Measurements from ENCODE around the gene ENAM. TPM values are rescaled to one million over a fixed set of nuclear protein-coding genes. Genes with fewer than 3 reads are reported as not detected.

The ENAM gene
- total and polyA plus RNA-seq, 2 of the 13 experiments (the other 11 are each of a cell fraction or from before 2014, with no cell fraction given) = not detected

DNA sequence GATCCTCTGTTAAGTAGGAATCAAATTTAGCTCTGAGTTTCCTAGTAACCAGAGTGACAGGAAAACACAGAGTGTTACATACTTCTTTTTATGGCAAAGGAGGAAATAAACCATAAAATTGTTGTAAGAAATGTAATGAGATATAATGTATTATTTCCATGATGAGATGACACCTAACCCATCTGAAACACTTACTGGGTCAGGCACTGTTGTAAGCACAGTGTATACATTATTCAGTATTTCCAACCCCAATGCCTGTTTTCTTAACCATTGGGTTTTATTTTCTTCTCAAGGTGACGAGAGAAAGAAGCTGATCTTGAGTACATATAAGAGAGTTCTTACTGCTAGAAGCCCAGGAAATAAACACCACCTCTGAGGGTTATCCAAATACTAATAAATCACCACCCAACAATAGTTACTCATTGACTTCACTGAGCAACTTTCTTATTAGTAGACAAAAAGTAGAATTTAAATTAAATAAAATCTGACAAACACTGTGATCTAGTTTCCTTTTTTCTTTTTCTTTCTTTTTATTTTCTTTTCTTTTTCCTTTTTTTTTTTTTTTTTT, 4.2 kb upstream of the ENAM start:
- TF ChIP-seq, protein P1, sequence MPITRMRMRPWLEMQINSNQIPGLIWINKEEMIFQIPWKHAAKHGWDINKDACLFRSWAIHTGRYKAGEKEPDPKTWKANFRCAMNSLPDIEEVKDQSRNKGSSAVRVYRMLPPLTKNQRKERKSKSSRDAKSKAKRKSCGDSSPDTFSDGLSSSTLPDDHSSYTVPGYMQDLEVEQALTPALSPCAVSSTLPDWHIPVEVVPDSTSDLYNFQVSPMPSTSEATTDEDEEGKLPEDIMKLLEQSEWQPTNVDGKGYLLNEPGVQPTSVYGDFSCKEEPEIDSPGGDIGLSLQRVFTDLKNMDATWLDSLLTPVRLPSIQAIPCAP (CRISPR knock-in tag; IDR thresholded peaks at IDR 0.05; ENCODE audit: low read depth) = no peak
- TF ChIP-seq, protein P2, sequence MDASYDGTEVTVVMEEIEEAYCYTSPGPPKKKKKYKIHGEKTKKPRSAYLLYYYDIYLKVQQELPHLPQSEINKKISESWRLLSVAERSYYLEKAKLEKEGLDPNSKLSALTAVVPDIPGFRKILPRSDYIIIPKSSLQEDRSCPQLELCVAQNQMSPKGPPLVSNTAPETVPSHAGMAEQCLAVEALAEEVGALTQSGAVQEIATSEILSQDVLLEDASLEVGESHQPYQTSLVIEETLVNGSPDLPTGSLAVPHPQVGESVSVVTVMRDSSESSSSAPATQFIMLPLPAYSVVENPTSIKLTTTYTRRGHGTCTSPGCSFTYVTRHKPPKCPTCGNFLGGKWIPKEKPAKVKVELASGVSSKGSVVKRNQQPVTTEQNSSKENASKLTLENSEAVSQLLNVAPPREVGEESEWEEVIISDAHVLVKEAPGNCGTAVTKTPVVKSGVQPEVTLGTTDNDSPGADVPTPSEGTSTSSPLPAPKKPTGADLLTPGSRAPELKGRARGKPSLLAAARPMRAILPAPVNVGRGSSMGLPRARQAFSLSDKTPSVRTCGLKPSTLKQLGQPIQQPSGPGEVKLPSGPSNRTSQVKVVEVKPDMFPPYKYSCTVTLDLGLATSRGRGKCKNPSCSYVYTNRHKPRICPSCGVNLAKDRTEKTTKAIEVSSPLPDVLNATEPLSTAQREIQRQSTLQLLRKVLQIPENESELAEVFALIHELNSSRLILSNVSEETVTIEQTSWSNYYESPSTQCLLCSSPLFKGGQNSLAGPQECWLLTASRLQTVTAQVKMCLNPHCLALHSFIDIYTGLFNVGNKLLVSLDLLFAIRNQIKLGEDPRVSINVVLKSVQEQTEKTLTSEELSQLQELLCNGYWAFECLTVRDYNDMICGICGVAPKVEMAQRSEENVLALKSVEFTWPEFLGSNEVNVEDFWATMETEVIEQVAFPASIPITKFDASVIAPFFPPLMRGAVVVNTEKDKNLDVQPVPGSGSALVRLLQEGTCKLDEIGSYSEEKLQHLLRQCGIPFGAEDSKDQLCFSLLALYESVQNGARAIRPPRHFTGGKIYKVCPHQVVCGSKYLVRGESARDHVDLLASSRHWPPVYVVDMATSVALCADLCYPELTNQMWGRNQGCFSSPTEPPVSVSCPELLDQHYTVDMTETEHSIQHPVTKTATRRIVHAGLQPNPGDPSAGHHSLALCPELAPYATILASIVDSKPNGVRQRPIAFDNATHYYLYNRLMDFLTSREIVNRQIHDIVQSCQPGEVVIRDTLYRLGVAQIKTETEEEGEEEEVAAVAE (CRISPR knock-in tag; IDR thresholded peaks at IDR 0.05; ENCODE audit: borderline replicate concordance) = no peak
- TF ChIP-seq, protein P3, sequence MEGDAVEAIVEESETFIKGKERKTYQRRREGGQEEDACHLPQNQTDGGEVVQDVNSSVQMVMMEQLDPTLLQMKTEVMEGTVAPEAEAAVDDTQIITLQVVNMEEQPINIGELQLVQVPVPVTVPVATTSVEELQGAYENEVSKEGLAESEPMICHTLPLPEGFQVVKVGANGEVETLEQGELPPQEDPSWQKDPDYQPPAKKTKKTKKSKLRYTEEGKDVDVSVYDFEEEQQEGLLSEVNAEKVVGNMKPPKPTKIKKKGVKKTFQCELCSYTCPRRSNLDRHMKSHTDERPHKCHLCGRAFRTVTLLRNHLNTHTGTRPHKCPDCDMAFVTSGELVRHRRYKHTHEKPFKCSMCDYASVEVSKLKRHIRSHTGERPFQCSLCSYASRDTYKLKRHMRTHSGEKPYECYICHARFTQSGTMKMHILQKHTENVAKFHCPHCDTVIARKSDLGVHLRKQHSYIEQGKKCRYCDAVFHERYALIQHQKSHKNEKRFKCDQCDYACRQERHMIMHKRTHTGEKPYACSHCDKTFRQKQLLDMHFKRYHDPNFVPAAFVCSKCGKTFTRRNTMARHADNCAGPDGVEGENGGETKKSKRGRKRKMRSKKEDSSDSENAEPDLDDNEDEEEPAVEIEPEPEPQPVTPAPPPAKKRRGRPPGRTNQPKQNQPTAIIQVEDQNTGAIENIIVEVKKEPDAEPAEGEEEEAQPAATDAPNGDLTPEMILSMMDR (CRISPR knock-in tag; IDR thresholded peaks at IDR 0.05) = no peak
- TF ChIP-seq SCMH1 (CRISPR knock-in tag; IDR thresholded peaks at IDR 0.05; ENCODE audit: borderline replicate concordance) = no peak
- no peak for TF ChIP-seq ZNF598 (CRISPR knock-in tag; IDR thresholded peaks at IDR 0.05; ENCODE audit: borderline replicate concordance)
- TF ChIP-seq ELF1 (CRISPR knock-in tag; IDR thresholded peaks at IDR 0.05) = no peak
- TF ChIP-seq ZNF773 (CRISPR knock-in tag; IDR thresholded peaks at IDR 0.05; ENCODE audit: borderline replicate concordance) = no peak
- TF ChIP-seq DNMT1 (CRISPR knock-in tag; IDR thresholded peaks at IDR 0.05) = no peak
- no peak for TF ChIP-seq PHF5A (CRISPR knock-in tag; IDR thresholded peaks at IDR 0.05; ENCODE audit: low read depth, unreplicated experiment)
- no peak for TF ChIP-seq ZKSCAN5 (CRISPR knock-in tag; IDR thresholded peaks at IDR 0.05)
- no peak for TF ChIP-seq ZNF558 (CRISPR knock-in tag; IDR thresholded peaks at IDR 0.05; ENCODE audit: borderline replicate concordance)
- no peak for TF ChIP-seq ZNF713 (CRISPR knock-in tag; IDR thresholded peaks at IDR 0.05)
- no peak for TF ChIP-seq ZNF547 (CRISPR knock-in tag; IDR thresholded peaks at IDR 0.05)
- Histone ChIP-seq H4K20me1 (ENCODE audit: insufficient read depth, low read length) (no peaks in the 10 kb centered on the region), H3K4me3 (replicated peaks in 1 of 3; ENCODE audit: insufficient read depth in 1 of 3, low read depth in 2 of 3, low read length in 3 of 3) (no peak overlapping the region), H2AFZ (ENCODE audit: low read length) (no peak overlapping the region), H3K27ac (ENCODE audit: extremely low read length, insufficient read depth, low read length) (no peak overlapping the region), H3K9me3 (ENCODE audit: low read length) (no peaks in the 10 kb centered on the region), H3K27me3 (ENCODE audit: control insufficient read depth in 1 of 2, insufficient read depth in 2 of 2, low read length in 2 of 2) (no peaks in the 10 kb centered on the region), H3K4me1 (ENCODE audit: insufficient read depth, low read length) (no peaks in the 10 kb centered on the region), H3K79me2 (ENCODE audit: insufficient read depth, low read length) (no peaks in the 10 kb centered on the region), H3K4me2 (ENCODE audit: low read depth, low read length) (no peak overlapping the region), H3K36me3 (replicated peaks in 1 of 2; ENCODE audit: control insufficient read depth in 1 of 2, insufficient read depth in 2 of 2, low read length in 2 of 2) (no peaks in the 10 kb centered on the region), H3K9ac (ENCODE audit: insufficient read depth, low read depth, low read length) (no peak overlapping the region)
- POLR2A ChIA-PET = no interaction called here
- intact Hi-C loops (cut with micrococcal nuclease; ENCODE audit: unreplicated experiment) (no loop called here), in situ Hi-C loops (cut with HindIII; ENCODE audit: extremely low pct_ligation_motif_present, low pct_unique_long_range_greater_than_20kb) (no loop called here)
- FAIRE-seq = no peak
- 0% methylated on average over 1 of the region's 1 CpG for WGBS (ENCODE audit: low lambda C conversion rate)
- BruUV-seq (replicated peaks) = no TSS peak
- CTCF ChIA-PET (ENCODE audit: low intra/inter-chr PET ratio, low total read pairs) = no interaction called here
- ATAC-seq = no peak
- DNase-seq (ENCODE audit: low spot score) = no peak
